DND-41 (cell line): Measurements from ENCODE around the gene TAOK2.

Source experiments
- CTCF ChIP-seq: IDR thresholded peaks from 2 replicates; pipeline ENCODE4 v1.5.1; 2012; ENCODE audit warnings: borderline replicate concordance, low read length, moderate library complexity, mild to moderate bottlenecking; ENCODE audit not compliant: poor library complexity, severe bottlenecking; ENCODE audit errors: extremely low read depth
- EZH2 ChIP-seq: IDR thresholded peaks from 3 replicates; pipeline ENCODE4 v1.6.1; 2012; ENCODE audit warnings: borderline replicate concordance, low read depth, mild to moderate bottlenecking, moderate library complexity, low read length, inconsistent platforms; ENCODE audit not compliant: severe bottlenecking

GRCh38 chr16:29972500-29972899 lies 1.2 kb upstream of the TAOK2 start:
- no peak for TF ChIP-seq CTCF
- no peak for TF ChIP-seq EZH2
